BE2C (cell line): ENCODE data around the gene CSMD2.

Source experiments
- DNase-seq: peaks from one replicate; pipeline ENCODE4 v3.0.0-alpha.2; 2020
- H3K27me3 ChIP-seq: fragments of 250-450 bp; sonication (Bioruptor Pico); 2 replicates; pipeline ENCODE4 v1.5.1; 2020; ENCODE audit warnings: mild to moderate bottlenecking
- H3K36me3 ChIP-seq: fragments of 250-450 bp; sonication (Bioruptor Pico); 2 replicates; pipeline ENCODE4 v1.5.1; 2020; ENCODE audit warnings: mild to moderate bottlenecking
- H3K4me1 ChIP-seq: fragments of 250-450 bp; sonication (Bioruptor Pico); 2 replicates; pipeline ENCODE4 v1.5.1; 2020
- H3K4me3 ChIP-seq: 2 replicates; pipeline ENCODE4 v1.5.1; 2011; ENCODE audit warnings: low read depth, low read length
- H3K9me3 ChIP-seq: fragments of 250-450 bp; sonication (Bioruptor Pico); 2 replicates; pipeline ENCODE4 v1.5.1; 2020
- CTCF ChIP-seq: IDR thresholded peaks from 2 replicates; pipeline ENCODE4 v1.5.1; 2012; ENCODE audit warnings: mild to moderate bottlenecking, low read depth, low read length

CSMD2 gene

GRCh38 chr1:34175744-34176143 is 10.7 kb upstream of the CSMD2 start:
- no peaks in the 10 kb centered on the region for H3K9me3 ChIP-seq
- no peaks in the 10 kb centered on the region for H3K4me1 ChIP-seq
- no peaks in the 10 kb centered on the region for H3K27me3 ChIP-seq
- DNase-seq = no peak
- TF ChIP-seq CTCF = no peak
- no peak overlapping the region for H3K4me3 ChIP-seq
- no peaks in the 10 kb centered on the region for H3K36me3 ChIP-seq

GRCh38 chr1:34167389-34167788 is 2.4 kb upstream of the CSMD2 start:
- H3K4me3 ChIP-seq = no peak overlapping the region
- H3K27me3 ChIP-seq = peaks cover 32% of the 10 kb centered on the region
- H3K9me3 ChIP-seq = no peaks in the 10 kb centered on the region
- no peaks in the 10 kb centered on the region for H3K4me1 ChIP-seq
- no peaks in the 10 kb centered on the region for H3K36me3 ChIP-seq
- no peak for TF ChIP-seq CTCF
- DNase-seq = no peak

- Histone ChIP-seq H3K9me3 (no peaks in the 10 kb centered on the region), H3K4me3 (no peak overlapping the region), H3K4me1 (no peaks in the 10 kb centered on the region), H3K36me3 (no peaks in the 10 kb centered on the region), H3K27me3 (peaks cover 32% of the 10 kb centered on the region)
- TF ChIP-seq CTCF = no peak
- DNase-seq = no peak
Observed at GRCh38 chr1:34166625-34167361, 1.8 kb upstream of the CSMD2 start.

- TF ChIP-seq CTCF = no peak
- no peaks in the 10 kb centered on the region for H3K4me1 ChIP-seq
- H3K4me3 ChIP-seq = no peak overlapping the region
- no peak for DNase-seq
- no peaks in the 10 kb centered on the region for H3K9me3 ChIP-seq
- no peaks in the 10 kb centered on the region for H3K36me3 ChIP-seq
- peaks cover 32% of the 10 kb centered on the region for H3K27me3 ChIP-seq
Observed at GRCh38 chr1:34166191-34166624, 1.2 kb upstream of the CSMD2 start.

GRCh38 chr1:34165422-34165921 is 442 bp upstream of the CSMD2 start:
- H3K9me3 ChIP-seq = no peaks in the 10 kb centered on the region
- no peak for TF ChIP-seq CTCF
- peaks cover 32% of the 10 kb centered on the region for H3K27me3 ChIP-seq
- no peak for DNase-seq
- H3K4me3 ChIP-seq = no peak overlapping the region
- H3K36me3 ChIP-seq = no peaks in the 10 kb centered on the region
- no peaks in the 10 kb centered on the region for H3K4me1 ChIP-seq
